ENCODE results near the gene KCNMA1. TPM values are rescaled to one million over a fixed set of nuclear protein-coding genes. Genes with fewer than 3 reads are reported as not detected.

The KCNMA1 gene
- total RNA-seq, 1 donor = 106 TPM

- no peak overlapping the region for H3K4me3 ChIP-seq (ENCODE audit: low read depth, low read length)
- TF ChIP-seq CTCF (IDR thresholded peaks at IDR 0.05; ENCODE audit: insufficient read depth, low read length) = no peak
- no peak for DNase-seq (ENCODE audit: low read depth)
These were observed 665.9 kb downstream of the KCNMA1 start for GRCh38 chr10:76971547-76972170.

DNA sequence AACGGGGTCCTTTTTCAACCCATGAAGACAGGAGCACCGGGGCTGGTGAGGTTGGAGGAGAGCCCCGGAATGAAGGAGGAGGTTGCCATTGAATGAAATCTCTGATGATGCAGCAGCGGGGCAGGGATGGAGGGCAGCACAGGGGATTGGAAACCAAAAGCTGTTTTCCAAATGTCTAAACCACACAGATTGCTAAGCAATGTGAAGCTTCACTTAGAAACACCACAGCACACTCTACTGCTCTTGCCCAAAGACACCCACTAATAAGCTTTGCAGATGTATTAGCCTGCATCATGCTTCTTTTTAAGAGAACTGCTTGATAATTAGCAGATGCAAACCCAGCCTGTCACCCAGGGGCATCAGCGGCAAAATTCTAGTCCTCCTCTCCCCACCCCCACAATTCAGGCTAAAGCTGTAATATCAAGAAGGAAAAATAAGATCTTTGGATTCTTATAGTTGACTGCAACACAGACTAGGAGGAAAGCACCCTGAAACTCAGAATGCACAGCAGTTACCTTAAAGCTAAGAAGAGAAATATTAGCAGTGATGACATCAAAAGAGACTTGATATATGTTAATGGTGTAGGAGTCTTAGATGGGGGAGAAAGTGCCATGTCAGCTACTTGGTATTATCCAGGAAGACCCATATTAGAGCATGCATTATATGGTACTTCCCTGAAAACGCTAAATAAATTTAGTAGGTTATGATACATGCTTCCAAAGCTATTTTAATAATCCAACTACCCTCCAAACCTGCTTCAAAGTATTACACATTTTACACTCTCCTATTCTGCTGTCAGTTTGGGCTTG, 666.7 kb downstream of the KCNMA1 start:
- DNase-seq (ENCODE audit: low read depth) = no peak
- no peak overlapping the region for H3K4me3 ChIP-seq (ENCODE audit: low read depth, low read length)
- TF ChIP-seq CTCF (IDR thresholded peaks at IDR 0.05; ENCODE audit: insufficient read depth, low read length) = no peak

- DNase-seq (ENCODE audit: low read depth) = no peak
- no peak overlapping the region for H3K4me3 ChIP-seq (ENCODE audit: low read depth, low read length)
- no peak for TF ChIP-seq CTCF (IDR thresholded peaks at IDR 0.05; ENCODE audit: insufficient read depth, low read length)
These were observed 668.2 kb downstream of the KCNMA1 start for GRCh38 chr10:76969366-76969948.

- TF ChIP-seq CTCF (IDR thresholded peaks at IDR 0.05; ENCODE audit: insufficient read depth, low read length) = no peak
- H3K4me3 ChIP-seq (ENCODE audit: low read depth, low read length) = no peak overlapping the region
- DNase-seq (ENCODE audit: low read depth) = no peak
These were observed 669.1 kb downstream of the KCNMA1 start for GRCh38 chr10:76968483-76968882.

- TF ChIP-seq CTCF (IDR thresholded peaks at IDR 0.05; ENCODE audit: insufficient read depth, low read length) = no peak
- no peak overlapping the region for H3K4me3 ChIP-seq (ENCODE audit: low read depth, low read length)
- DNase-seq (ENCODE audit: low read depth) = peak; percentile 58
These were observed 674.8 kb downstream of the KCNMA1 start for GRCh38 chr10:76962851-76963250.

GRCh38 chr10:76961841-76962240, 675.8 kb downstream of the KCNMA1 start:
- H3K4me3 ChIP-seq (ENCODE audit: low read depth, low read length) = no peak overlapping the region
- no peak for DNase-seq (ENCODE audit: low read depth)
- TF ChIP-seq CTCF (IDR thresholded peaks at IDR 0.05; ENCODE audit: insufficient read depth, low read length) = no peak
